Sciatic nerve (tissue), 2 donors: ENCODE measurements around the gene SH3GL2. TPM values are rescaled to one million over a fixed set of nuclear protein-coding genes. Genes with fewer than 3 reads are reported as not detected.
"Not testable (repeated sequence)": the region's sequence is repeated elsewhere in the genome, so short reads cannot be mapped to it uniquely, and the experiment has no call there.

Experiments
- ATAC-seq: fragments of 200-7000 bp; cut with Tn5 transposase; one replicate; pipeline ENCODE4 v1.9.1; 2020; ENCODE audit warnings: mild to moderate bottlenecking, moderate library complexity
- DNase-seq: peaks from one replicate; pipeline ENCODE4 v3.0.0-alpha.2; 2020; ENCODE audit warnings: low spot score
- intact Hi-C: fragments of 100-400 bp; cut with DNase I; formaldehyde crosslinking; loops from one replicate; pipeline ENCODE4 v1.14.2; 2022
- total RNA-seq: library from RNA; stranded (reverse); fragmentation: NEBNext Ultra II Directional; extraction: Animal tissue kit (Norgen Biotek cat#: 25700); gene quantifications from one replicate; pipeline ENCODE4 v1.2.1, GENCODE V29; 2021
- donor health status: DM: no; HTN: no; CAD: no.
- donor health status: DM: no; HTN: no; CAD: no.

Gene SH3GL2
- total RNA-seq, 1 donor from 2014 or later: 1.1 TPM

GRCh38 chr9:17730899-17731298 lies 152.0 kb downstream of the SH3GL2 start:
- intact Hi-C loops: no loop called here
- ATAC-seq (no peak), DNase-seq (no peak)

- no peak for DNase-seq
- no peak for ATAC-seq
- intact Hi-C loops: no loop called here
Measured at GRCh38 chr9:17731308-17731707, 152.4 kb downstream of the SH3GL2 start.

- intact Hi-C loops: no loop called here
- DNase-seq (no peak), ATAC-seq (no peak)
Measured at GRCh38 chr9:17734674-17735073, 155.8 kb downstream of the SH3GL2 start.

- intact Hi-C loops: no loop called here
- no peak for ATAC-seq
- no peak for DNase-seq
Measured at GRCh38 chr9:17735859-17736258, 157.0 kb downstream of the SH3GL2 start.

- ATAC-seq (no peak), DNase-seq (no peak)
- intact Hi-C loops: no loop called here
Measured at GRCh38 chr9:17739022-17739421, 160.2 kb downstream of the SH3GL2 start.

- ATAC-seq: no peak
- intact Hi-C loops: no loop called here
- DNase-seq: no peak
Measured at GRCh38 chr9:17739736-17740135, 160.9 kb downstream of the SH3GL2 start.

GRCh38 chr9:17742067-17742466 lies 163.2 kb downstream of the SH3GL2 start:
- no peak for ATAC-seq
- no peak for DNase-seq
- intact Hi-C loops: no loop called here

GRCh38 chr9:17744786-17745185 lies 165.9 kb downstream of the SH3GL2 start:
- DNase-seq: no peak
- intact Hi-C loops: loop anchor here (1.0 kb wide), 1 partner anchor 30 kb away; no protein-coding TSS in a partner anchor
- no peak for ATAC-seq

GRCh38 chr9:17750269-17750668 lies 171.4 kb downstream of the SH3GL2 start:
- no peak for DNase-seq
- ATAC-seq: no peak
- intact Hi-C loops: no loop called here

GRCh38 chr9:17751486-17751885 lies 172.6 kb downstream of the SH3GL2 start:
- DNase-seq (no peak), ATAC-seq (no peak)
- intact Hi-C loops: no loop called here

GRCh38 chr9:17752021-17752420 lies 173.2 kb downstream of the SH3GL2 start:
- intact Hi-C loops: no loop called here
- no peak for ATAC-seq
- DNase-seq: no peak

GRCh38 chr9:17757816-17758215 lies 178.9 kb downstream of the SH3GL2 start:
- intact Hi-C loops: no loop called here
- ATAC-seq (no peak), DNase-seq (no peak)

- DNase-seq (no peak), ATAC-seq (no peak)
- intact Hi-C loops: no loop called here
Measured at GRCh38 chr9:17760250-17760649, 181.4 kb downstream of the SH3GL2 start.

- DNase-seq (no peak), ATAC-seq (no peak)
- intact Hi-C loops: no loop called here
Measured at GRCh38 chr9:17761984-17762676, 183.3 kb downstream of the SH3GL2 start.

- ATAC-seq (no peak), DNase-seq (no peak)
- intact Hi-C loops: no loop called here
Measured at GRCh38 chr9:17764306-17764705, 185.4 kb downstream of the SH3GL2 start.

- intact Hi-C loops, DNase-seq: not testable (repeated sequence)
- peak; percentile 44 for ATAC-seq
Measured at GRCh38 chr9:17765131-17765530, 186.3 kb downstream of the SH3GL2 start.

GRCh38 chr9:17772223-17772622 lies 193.4 kb downstream of the SH3GL2 start:
- DNase-seq (no peak), ATAC-seq (no peak)
- intact Hi-C loops: no loop called here

GRCh38 chr9:17775656-17776055 lies 196.8 kb downstream of the SH3GL2 start:
- ATAC-seq (no peak), DNase-seq (no peak)
- intact Hi-C loops: no loop called here

- intact Hi-C loops: no loop called here
- DNase-seq (no peak), ATAC-seq (no peak)
Measured at GRCh38 chr9:17776735-17777134, 197.9 kb downstream of the SH3GL2 start.

GRCh38 chr9:17777465-17777864 lies 198.6 kb downstream of the SH3GL2 start:
- intact Hi-C loops: no loop called here
- ATAC-seq (no peak), DNase-seq (no peak)

GRCh38 chr9:17782430-17783149 lies 203.7 kb downstream of the SH3GL2 start:
- ATAC-seq (peak; percentile 79), DNase-seq (no peak)
- intact Hi-C loops: no loop called here
